ENCODE data around the gene TMED1. TPM values are rescaled to one million over a fixed set of nuclear protein-coding genes. Genes with fewer than 3 reads are reported as not detected.

The TMED1 gene
- total and polyA plus RNA-seq, 2 of the 13 experiments (the other 11 are each of a cell fraction or from before 2014, with no cell fraction given) = 48.3 to 51.8 TPM

DNA sequence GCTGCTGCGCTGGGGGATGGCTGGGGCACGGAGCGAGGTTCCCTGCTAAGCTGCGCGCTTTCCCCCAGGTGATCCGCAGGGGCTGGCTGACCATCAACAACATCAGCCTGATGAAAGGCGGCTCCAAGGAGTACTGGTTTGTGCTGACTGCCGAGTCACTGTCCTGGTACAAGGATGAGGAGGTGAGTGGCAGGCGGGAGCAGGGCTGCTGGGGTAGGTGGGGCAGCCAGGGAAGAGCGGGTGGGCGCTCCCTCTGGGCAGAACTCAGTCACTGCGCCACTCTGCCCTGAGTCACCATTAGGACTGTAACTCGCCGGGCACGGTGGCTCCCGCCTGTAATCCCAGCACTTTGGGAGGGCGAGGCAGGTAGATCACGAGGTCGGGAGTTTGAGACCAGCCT, 23.8 kb downstream of the TMED1 start:
- no TSS peak for BruUV-seq (replicated peaks)
- H3K27ac ChIP-seq (ENCODE audit: extremely low read length, insufficient read depth, low read length) = peak overlapping the region; percentile 7
- no peak overlapping the region for H2AFZ ChIP-seq (ENCODE audit: low read length)
- no peak overlapping the region for H3K9ac ChIP-seq (ENCODE audit: insufficient read depth, low read depth, low read length)
- ATAC-seq (no peak), FAIRE-seq (no peak), DNase-seq (ENCODE audit: low spot score) (no peak)
- H3K4me3 ChIP-seq (replicated peaks in 1 of 3; ENCODE audit: insufficient read depth in 1 of 3, low read depth in 2 of 3, low read length in 3 of 3) = no peak overlapping the region
- H4K20me1 ChIP-seq (ENCODE audit: insufficient read depth, low read length) = no peaks in the 10 kb centered on the region
- H3K9me3 ChIP-seq (ENCODE audit: low read length) = no peaks in the 10 kb centered on the region
- H3K4me2 ChIP-seq (ENCODE audit: low read depth, low read length) = no peak overlapping the region
- ChIA-PET CTCF (ENCODE audit: low intra/inter-chr PET ratio, low total read pairs) (no interaction called here), POLR2A (interaction anchor here (1.1 to 1.4 kb wide), 2 partner anchors 24 to 95 kb away, joined by 3 to 5 read pairs; partner anchors contain the start of gene TMED1)
- no peaks in the 10 kb centered on the region for H3K27me3 ChIP-seq (ENCODE audit: control insufficient read depth in 1 of 2, insufficient read depth in 2 of 2, low read length in 2 of 2)
- H3K79me2 ChIP-seq (ENCODE audit: insufficient read depth, low read length) = no peaks in the 10 kb centered on the region
- peaks cover 6 to 48% of the 10 kb centered on the region in 2 experiments; a peak in 4 of 5 replicates for H3K36me3 ChIP-seq (replicated peaks in 1 of 2; ENCODE audit: control insufficient read depth in 1 of 2, insufficient read depth in 2 of 2, low read length in 2 of 2)
- in situ Hi-C loops (cut with HindIII; ENCODE audit: extremely low pct_ligation_motif_present, low pct_unique_long_range_greater_than_20kb) (no loop called here), intact Hi-C loops (cut with micrococcal nuclease; ENCODE audit: unreplicated experiment) (loop anchor here (5.0 kb wide), 1 partner anchor 45 kb away; no protein-coding TSS in a partner anchor)
- H3K4me1 ChIP-seq (ENCODE audit: insufficient read depth, low read length) = peaks cover 22% of the 10 kb centered on the region
- TF ChIP-seq ZNF556 (CRISPR knock-in tag; IDR thresholded peaks at IDR 0.05; ENCODE audit: borderline replicate concordance) = no peak
- TF ChIP-seq NONO (IDR thresholded peaks at IDR 0.05) = no peak
- 0 out of 2 replicates have a peak, but pooled peaks have one; percentile 9 for TF ChIP-seq NONO (CRISPR knock-in tag; conservative IDR thresholded peaks at IDR 0.05)
- 96% methylated on average over 19 of the region's 19 CpGs for WGBS (ENCODE audit: low lambda C conversion rate)

DNA sequence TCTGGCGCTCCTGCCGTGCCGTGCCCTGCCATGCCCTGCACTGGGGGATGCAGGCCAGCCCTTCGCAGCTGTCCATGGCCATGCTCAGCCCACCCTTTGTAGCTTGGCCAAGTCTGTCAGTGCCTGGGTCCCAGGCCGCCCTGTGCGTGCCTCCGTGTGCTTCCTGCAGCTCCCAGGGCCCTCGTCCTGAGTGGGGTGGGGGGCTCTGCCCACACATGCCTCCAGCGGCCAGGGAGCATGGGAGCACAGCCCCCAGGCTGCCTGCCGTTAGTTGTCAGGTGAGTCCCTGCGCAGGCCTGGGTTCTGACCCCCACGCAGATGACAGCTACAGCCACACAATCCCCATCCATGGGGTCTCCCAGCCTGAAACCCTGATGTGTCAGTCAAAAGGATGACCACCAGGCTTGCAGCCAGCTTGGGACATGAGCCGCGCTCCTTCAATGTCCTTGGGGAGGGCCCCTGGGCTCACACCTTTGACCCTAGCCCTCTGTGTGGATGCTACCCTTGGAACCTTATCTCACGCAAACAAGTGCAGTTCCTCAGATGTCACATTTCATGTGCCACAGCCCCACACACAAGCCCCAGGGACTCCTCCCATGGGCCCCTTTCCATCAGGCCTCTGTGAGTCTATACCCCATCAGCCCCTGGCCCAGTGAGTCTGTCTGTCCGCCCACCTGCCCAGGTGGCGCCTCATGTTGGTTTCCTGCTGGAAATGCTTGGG, 24.5 kb downstream of the TMED1 start:
- no peaks in the 10 kb centered on the region for H3K79me2 ChIP-seq (ENCODE audit: insufficient read depth, low read length)
- in situ Hi-C loops (cut with HindIII; ENCODE audit: extremely low pct_ligation_motif_present, low pct_unique_long_range_greater_than_20kb) (no loop called here), intact Hi-C loops (cut with micrococcal nuclease; ENCODE audit: unreplicated experiment) (loop anchor here (5.0 kb wide), 1 partner anchor 44 kb away; no protein-coding TSS in a partner anchor)
- BruUV-seq (replicated peaks) = no TSS peak
- no peak overlapping the region for H3K4me3 ChIP-seq (replicated peaks in 1 of 3; ENCODE audit: insufficient read depth in 1 of 3, low read depth in 2 of 3, low read length in 3 of 3)
- WGBS (ENCODE audit: low lambda C conversion rate) = 74% methylated on average over 7 of the region's 17 CpGs
- H3K4me2 ChIP-seq (ENCODE audit: low read depth, low read length) = 0 out of 2 replicates have a peak overlapping the region, but pooled peaks have one; percentile 10
- H4K20me1 ChIP-seq (ENCODE audit: insufficient read depth, low read length) = no peaks in the 10 kb centered on the region
- no peaks in the 10 kb centered on the region for H3K9me3 ChIP-seq (ENCODE audit: low read length)
- H3K27me3 ChIP-seq (ENCODE audit: control insufficient read depth in 1 of 2, insufficient read depth in 2 of 2, low read length in 2 of 2) = no peaks in the 10 kb centered on the region
- peaks cover 6 to 48% of the 10 kb centered on the region in 2 experiments; a peak in 4 of 5 replicates for H3K36me3 ChIP-seq (replicated peaks in 1 of 2; ENCODE audit: control insufficient read depth in 1 of 2, insufficient read depth in 2 of 2, low read length in 2 of 2)
- H3K9ac ChIP-seq (ENCODE audit: insufficient read depth, low read depth, low read length) = no peak overlapping the region
- no peak overlapping the region for H2AFZ ChIP-seq (ENCODE audit: low read length)
- ATAC-seq = peak; percentile 64
- peaks cover 22% of the 10 kb centered on the region for H3K4me1 ChIP-seq (ENCODE audit: insufficient read depth, low read length)
- H3K27ac ChIP-seq (ENCODE audit: extremely low read length, insufficient read depth, low read length) = peak overlapping the region; percentile 7
- ChIA-PET CTCF (ENCODE audit: low intra/inter-chr PET ratio, low total read pairs) (no interaction called here), POLR2A (interaction anchor here (1.1 to 1.4 kb wide), 2 partner anchors 24 to 94 kb away, joined by 3 to 5 read pairs; partner anchors contain the start of gene TMED1)
- FAIRE-seq = peak; percentile 34
- peak; percentile 30 for DNase-seq (ENCODE audit: low spot score)
- TF ChIP-seq, protein P1, sequence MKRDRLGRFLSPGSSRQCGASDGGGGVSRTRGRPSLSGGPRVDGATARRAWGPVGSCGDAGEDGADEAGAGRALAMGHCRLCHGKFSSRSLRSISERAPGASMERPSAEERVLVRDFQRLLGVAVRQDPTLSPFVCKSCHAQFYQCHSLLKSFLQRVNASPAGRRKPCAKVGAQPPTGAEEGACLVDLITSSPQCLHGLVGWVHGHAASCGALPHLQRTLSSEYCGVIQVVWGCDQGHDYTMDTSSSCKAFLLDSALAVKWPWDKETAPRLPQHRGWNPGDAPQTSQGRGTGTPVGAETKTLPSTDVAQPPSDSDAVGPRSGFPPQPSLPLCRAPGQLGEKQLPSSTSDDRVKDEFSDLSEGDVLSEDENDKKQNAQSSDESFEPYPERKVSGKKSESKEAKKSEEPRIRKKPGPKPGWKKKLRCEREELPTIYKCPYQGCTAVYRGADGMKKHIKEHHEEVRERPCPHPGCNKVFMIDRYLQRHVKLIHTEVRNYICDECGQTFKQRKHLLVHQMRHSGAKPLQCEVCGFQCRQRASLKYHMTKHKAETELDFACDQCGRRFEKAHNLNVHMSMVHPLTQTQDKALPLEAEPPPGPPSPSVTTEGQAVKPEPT (CRISPR knock-in tag; IDR thresholded peaks at IDR 0.05; ENCODE audit: low read depth) = no peak
- TF ChIP-seq, protein P2, sequence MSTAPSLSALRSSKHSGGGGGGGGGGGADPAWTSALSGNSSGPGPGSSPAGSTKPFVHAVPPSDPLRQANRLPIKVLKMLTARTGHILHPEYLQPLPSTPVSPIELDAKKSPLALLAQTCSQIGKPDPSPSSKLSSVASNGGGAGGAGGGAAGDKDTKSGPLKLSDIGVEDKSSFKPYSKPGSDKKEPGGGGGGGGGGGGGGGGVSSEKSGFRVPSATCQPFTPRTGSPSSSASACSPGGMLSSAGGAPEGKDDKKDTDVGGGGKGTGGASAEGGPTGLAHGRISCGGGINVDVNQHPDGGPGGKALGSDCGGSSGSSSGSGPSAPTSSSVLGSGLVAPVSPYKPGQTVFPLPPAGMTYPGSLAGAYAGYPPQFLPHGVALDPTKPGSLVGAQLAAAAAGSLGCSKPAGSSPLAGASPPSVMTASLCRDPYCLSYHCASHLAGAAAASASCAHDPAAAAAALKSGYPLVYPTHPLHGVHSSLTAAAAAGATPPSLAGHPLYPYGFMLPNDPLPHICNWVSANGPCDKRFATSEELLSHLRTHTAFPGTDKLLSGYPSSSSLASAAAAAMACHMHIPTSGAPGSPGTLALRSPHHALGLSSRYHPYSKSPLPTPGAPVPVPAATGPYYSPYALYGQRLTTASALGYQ (CRISPR knock-in tag; IDR thresholded peaks at IDR 0.05) = no peak
- TF ChIP-seq HOXA5 (CRISPR knock-in tag; IDR thresholded peaks at IDR 0.05) (no peak), KLF9 (CRISPR knock-in tag; IDR thresholded peaks at IDR 0.05; ENCODE audit: low read depth) (no peak), HCFC1 (IDR thresholded peaks at IDR 0.05; ENCODE audit: low read depth, low read length) (no peak), SOX6 (IDR thresholded peaks at IDR 0.05) (no peak), SOX6 (CRISPR knock-in tag; IDR thresholded peaks at IDR 0.05) (0 out of 2 replicates have a peak, but pooled peaks have one; percentile 25), AGO2 (optimal IDR thresholded peaks at IDR 0.05; ENCODE audit: low read depth, low read length) (no peak), MBD4 (IDR thresholded peaks at IDR 0.05; ENCODE audit: borderline replicate concordance, low read length) (no peak), HDAC2 (CRISPR knock-in tag; IDR thresholded peaks at IDR 0.05) (no peak), SNRNP70 (IDR thresholded peaks at IDR 0.05; ENCODE audit: low read depth, low read length) (no peak), ZNF12 (CRISPR knock-in tag; IDR thresholded peaks at IDR 0.05) (no peak)
